ENCODE data around the gene TMEM242.

The TMEM242 gene

DNA sequence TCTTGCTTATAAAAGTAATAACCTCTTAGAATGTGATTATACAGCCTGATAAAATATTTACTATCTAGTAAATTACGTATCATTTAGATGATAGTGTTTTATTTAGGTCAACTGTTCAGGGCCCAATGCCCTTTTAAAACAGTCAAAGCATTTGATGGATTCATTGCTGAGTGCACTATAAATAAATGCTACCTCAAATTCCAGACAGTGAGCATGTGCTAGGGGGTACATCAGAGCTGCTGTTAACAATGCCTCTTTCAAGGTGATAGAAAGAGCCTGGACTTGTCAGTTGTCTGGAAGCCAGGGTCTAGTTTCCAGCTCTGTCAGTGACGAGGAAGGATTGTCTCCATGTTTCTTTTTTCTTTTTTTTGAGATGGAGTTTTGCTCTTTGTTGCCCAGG, 7.5 kb upstream of the TMEM242 start:
- TF ChIP-seq, protein P1, sequence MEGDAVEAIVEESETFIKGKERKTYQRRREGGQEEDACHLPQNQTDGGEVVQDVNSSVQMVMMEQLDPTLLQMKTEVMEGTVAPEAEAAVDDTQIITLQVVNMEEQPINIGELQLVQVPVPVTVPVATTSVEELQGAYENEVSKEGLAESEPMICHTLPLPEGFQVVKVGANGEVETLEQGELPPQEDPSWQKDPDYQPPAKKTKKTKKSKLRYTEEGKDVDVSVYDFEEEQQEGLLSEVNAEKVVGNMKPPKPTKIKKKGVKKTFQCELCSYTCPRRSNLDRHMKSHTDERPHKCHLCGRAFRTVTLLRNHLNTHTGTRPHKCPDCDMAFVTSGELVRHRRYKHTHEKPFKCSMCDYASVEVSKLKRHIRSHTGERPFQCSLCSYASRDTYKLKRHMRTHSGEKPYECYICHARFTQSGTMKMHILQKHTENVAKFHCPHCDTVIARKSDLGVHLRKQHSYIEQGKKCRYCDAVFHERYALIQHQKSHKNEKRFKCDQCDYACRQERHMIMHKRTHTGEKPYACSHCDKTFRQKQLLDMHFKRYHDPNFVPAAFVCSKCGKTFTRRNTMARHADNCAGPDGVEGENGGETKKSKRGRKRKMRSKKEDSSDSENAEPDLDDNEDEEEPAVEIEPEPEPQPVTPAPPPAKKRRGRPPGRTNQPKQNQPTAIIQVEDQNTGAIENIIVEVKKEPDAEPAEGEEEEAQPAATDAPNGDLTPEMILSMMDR (IDR thresholded peaks at IDR 0.05; ENCODE audit: insufficient read depth, low read length, poor library complexity, severe bottlenecking): no peak
- H3K4me3 ChIP-seq (replicated peaks; ENCODE audit: low read depth, low read length): no peak overlapping the region
- DNase-seq (ENCODE audit: extremely low read depth, insufficient read length): no peak
- no peaks in the 10 kb centered on the region for H3K36me3 ChIP-seq (ENCODE audit: control insufficient read depth, insufficient read depth, low read length)
- no peaks in the 10 kb centered on the region; the same call in none of the 2 replicates for H3K27me3 ChIP-seq (replicated peaks; ENCODE audit: control insufficient read depth, insufficient read depth, low read length)

DNA sequence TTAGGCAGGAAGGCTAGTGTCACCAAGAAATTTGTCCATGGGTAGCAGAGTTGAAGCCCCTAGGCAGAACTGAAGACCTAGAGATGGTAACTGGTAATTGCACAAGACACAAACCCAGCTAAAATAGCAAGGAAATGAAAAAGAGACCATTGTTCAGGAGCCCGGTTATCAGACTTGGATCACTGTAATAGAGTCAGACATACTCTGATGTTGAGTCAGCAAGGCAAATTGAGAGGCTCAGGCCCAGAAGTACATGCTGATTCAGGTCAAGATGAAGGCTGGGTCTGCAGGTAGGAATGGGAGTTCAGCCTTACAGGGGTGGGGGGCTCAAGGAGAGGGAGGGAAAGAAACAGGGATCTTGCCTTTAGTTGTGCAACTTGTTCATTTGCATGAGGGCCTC, 6.5 kb upstream of the TMEM242 start:
- H3K4me3 ChIP-seq (replicated peaks; ENCODE audit: low read depth, low read length): no peak overlapping the region
- TF ChIP-seq, protein P1 (IDR thresholded peaks at IDR 0.05; ENCODE audit: insufficient read depth, low read length, poor library complexity, severe bottlenecking): no peak
- no peaks in the 10 kb centered on the region; the same call in none of the 2 replicates for H3K27me3 ChIP-seq (replicated peaks; ENCODE audit: control insufficient read depth, insufficient read depth, low read length)
- H3K36me3 ChIP-seq (ENCODE audit: control insufficient read depth, insufficient read depth, low read length): no peaks in the 10 kb centered on the region
- DNase-seq (ENCODE audit: extremely low read depth, insufficient read length): no peak

DNA sequence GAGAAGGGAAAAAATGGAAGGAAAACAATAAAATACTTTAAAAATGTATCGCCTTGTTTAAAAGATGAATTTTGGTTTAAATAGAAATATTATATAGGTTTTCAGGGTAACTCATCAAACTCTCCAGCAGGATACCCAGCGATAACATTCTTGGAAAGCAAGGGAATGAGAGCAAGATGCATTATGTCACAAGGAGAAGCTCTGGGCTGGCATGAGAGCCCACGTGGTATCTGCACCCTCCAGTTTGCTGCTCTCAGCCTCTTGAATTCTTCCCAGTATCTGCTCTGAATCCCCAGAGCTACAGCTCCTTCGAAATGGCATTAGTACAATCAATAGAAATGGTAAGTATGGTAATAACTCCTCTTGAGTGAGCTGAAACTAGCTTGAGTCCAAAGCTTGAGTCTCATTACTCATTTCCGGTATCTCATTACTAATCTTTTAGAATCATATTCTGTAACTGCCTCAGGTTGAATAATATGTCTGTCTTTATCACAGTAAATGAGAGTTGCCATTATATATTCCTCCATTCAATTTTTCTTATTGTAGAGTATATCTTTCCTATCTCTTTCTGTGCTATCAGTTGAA, 4.9 kb upstream of the TMEM242 start:
- H3K27me3 ChIP-seq (replicated peaks; ENCODE audit: control insufficient read depth, insufficient read depth, low read length): no peaks in the 10 kb centered on the region; the same call in none of the 2 replicates
- TF ChIP-seq, protein P1 (IDR thresholded peaks at IDR 0.05; ENCODE audit: insufficient read depth, low read length, poor library complexity, severe bottlenecking): no peak
- no peak overlapping the region for H3K4me3 ChIP-seq (replicated peaks; ENCODE audit: low read depth, low read length)
- no peak for DNase-seq (ENCODE audit: extremely low read depth, insufficient read length)
- H3K36me3 ChIP-seq (ENCODE audit: control insufficient read depth, insufficient read depth, low read length): no peaks in the 10 kb centered on the region

DNA sequence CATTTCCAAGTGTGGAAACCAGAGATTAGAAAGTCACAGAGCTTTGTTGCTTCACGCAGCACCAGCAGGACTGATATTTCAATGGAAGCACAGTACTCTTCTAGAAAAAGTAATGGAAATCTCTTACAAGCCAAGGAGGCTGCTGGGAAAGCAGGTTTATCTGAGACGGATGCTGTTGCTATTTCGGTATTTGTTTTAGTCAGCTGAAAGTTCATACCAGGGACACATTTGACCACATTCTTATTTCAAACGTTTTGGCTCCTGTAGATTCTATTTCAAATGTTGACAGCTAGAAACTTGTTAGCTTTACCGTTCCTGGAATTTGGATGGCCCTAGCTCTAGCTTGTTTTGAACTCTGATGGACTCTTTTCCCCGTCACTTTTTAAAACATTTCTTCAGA, 3.7 kb upstream of the TMEM242 start:
- H3K36me3 ChIP-seq (ENCODE audit: control insufficient read depth, insufficient read depth, low read length): no peaks in the 10 kb centered on the region
- H3K4me3 ChIP-seq (replicated peaks; ENCODE audit: low read depth, low read length): no peak overlapping the region
- no peaks in the 10 kb centered on the region; the same call in 1 of the 2 replicates for H3K27me3 ChIP-seq (replicated peaks; ENCODE audit: control insufficient read depth, insufficient read depth, low read length)
- no peak for DNase-seq (ENCODE audit: extremely low read depth, insufficient read length)
- TF ChIP-seq, protein P1 (IDR thresholded peaks at IDR 0.05; ENCODE audit: insufficient read depth, low read length, poor library complexity, severe bottlenecking): no peak

DNA sequence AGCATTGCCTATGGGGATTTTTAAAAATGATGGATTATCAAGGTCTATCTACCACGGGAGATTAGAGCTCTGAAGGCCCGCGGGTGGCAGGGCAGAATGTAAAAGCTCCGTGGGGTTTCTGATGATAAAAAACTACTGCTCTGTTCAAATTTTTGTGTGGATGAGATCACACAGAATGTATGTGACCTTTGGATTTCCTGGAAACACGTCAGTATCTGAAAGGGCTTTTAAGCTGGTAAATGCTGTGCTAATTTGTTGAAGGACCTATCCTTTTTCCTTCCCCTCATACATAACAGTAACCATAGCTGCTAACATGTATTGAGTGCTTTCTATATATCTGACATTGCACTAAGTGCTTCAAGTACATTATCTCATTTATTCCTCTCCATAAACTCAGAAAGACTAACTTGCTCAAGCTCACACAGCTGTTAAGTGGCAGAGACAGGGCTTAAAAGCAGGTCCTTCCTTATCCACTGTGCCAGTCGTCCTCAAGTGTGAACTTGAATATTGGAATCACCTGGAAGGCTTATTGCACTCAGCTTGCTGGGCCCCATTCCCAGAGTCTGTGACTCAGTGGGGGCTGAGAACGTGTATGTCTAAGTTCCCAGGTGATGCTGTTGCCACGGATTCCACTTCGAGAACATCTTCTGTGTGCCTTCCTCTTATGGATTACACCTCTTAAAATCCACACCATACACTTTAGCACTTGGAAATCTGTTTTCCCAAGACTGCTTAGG, 1.9 kb upstream of the TMEM242 start:
- Histone ChIP-seq H3K27me3 (replicated peaks; ENCODE audit: control insufficient read depth, insufficient read depth, low read length) (no peaks in the 10 kb centered on the region; the same call in 1 of the 2 replicates), H3K36me3 (ENCODE audit: control insufficient read depth, insufficient read depth, low read length) (no peaks in the 10 kb centered on the region), H3K4me3 (replicated peaks; ENCODE audit: low read depth, low read length) (no peak overlapping the region)
- DNase-seq (ENCODE audit: extremely low read depth, insufficient read length): no peak
- TF ChIP-seq, protein P1 (IDR thresholded peaks at IDR 0.05; ENCODE audit: insufficient read depth, low read length, poor library complexity, severe bottlenecking): no peak
